DMS53 treated with DMSO at 0.1 percent for 48 hours (cell line): ENCODE measurements around the gene RFFL.

Experiments used
- DNase-seq: peaks from one replicate; lab custom pipeline; 2025; ENCODE audit not compliant: unreplicated experiment; lab: John Stamatoyannopoulos, UW

The RFFL gene

DNA sequence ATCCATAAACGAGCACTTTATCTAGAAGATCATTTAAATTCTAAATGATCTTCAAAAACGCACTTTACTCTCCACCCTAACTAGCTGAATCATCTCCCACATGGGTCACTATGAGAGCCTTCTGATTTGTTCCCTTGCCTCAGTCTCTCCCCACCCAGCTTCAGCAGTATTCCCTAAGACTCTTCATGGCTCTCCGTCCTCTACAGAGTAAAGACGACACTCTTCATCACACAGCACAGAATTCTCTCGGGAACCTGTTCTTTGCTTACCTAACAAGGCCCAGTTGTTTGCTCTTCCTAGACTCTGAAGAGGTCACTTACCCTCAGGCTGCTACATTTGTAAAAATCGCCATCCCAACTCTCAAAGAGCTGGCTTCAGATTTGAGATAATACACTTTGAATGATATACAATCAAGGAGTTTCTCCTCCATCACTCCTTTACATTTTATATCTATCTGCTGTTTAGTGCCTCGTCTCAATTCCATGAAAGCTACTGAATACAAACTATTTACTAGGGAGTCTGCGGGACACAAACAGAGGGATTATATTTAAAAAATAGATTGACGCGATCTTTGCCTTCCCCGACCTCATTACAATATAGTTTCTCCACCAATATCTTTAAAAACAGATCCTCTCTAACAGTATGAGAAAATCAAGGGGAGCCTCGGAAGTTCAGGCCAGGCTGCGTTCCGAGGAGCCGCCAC is 83.7 kb downstream of the RFFL start:
- no peak for DNase-seq

DNA sequence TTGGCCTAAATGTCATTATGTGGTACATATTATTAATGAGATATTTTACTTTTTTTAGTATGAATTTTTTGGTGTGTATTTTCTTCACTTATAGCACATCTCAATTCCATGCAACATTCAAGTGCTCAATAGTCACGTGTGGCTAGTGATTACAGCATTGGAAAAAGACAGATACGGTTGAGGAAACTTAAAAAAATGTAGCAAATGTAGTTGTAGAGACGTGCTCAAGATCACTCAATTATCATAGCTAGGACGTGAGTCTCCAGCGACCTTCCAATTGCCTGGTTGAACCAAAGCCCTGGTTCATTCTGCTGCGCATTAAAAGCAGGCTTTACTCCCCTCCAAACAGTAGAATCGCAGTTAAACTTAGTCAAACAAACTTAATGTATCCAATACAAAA is 84.4 kb downstream of the RFFL start:
- no peak for DNase-seq

DNA sequence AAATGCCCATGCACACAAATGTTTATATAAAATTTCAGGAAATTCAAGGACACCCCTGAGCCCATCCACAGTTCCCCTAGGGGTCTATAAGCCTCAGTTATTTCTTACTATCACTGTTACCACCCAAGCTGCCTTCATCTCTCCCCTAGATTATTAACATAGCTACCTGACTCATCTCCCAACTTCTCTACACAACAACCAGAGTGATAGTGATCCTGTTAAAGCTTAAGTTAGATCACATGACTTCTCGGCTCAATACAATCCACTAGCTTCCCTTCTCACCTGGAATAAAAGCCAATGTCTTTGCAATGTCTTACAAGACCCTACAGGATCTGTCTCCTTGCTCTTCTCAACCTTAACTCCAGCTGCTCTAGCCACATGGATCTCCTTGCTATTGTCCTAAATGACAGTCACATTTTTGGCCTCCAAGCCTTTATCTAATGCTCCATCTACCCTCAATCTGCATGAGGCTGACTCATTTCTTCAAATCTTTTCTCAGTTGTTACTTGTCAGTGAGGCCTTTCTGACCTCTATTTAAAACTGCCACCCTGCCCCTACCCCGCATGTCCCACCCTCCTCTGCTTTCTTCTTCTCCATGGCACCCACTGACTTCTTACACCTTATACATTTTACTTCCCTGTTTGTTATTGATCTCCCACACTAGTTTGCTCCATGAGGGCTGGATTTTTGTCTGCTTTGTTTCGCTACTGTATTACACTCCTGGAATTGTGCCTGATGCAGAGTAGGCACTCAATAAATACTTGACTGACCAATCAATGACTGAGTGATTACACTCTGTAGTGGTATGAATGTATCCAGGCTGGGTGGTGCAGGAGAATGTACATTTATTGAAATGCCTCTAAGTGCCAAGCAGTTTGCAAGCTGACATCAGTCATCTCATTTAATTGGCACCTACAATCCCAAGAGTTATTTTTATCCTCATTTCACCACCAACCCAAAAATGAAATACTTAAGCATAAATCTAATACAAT is 88.4 kb downstream of the RFFL start:
- DNase-seq = no peak

DNA sequence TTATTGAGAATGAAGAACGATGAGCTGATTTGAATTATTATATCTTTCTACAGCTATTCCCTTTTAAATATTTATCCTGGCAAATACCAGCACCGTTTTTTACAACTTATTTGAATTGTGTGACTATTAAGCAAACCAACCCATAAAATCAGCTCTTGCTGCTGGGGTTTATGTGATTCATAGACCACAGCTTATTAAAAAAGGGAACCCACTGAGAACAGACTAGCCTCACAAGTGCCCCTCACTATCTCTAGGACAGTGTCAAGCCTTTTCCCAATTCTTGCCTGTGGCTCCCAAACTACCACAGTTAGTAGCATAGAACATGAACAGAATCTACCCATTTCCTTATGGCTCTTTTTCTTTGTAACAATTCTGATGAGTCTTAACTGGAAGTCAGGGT is 89.3 kb downstream of the RFFL start:
- no peak for DNase-seq

DNA sequence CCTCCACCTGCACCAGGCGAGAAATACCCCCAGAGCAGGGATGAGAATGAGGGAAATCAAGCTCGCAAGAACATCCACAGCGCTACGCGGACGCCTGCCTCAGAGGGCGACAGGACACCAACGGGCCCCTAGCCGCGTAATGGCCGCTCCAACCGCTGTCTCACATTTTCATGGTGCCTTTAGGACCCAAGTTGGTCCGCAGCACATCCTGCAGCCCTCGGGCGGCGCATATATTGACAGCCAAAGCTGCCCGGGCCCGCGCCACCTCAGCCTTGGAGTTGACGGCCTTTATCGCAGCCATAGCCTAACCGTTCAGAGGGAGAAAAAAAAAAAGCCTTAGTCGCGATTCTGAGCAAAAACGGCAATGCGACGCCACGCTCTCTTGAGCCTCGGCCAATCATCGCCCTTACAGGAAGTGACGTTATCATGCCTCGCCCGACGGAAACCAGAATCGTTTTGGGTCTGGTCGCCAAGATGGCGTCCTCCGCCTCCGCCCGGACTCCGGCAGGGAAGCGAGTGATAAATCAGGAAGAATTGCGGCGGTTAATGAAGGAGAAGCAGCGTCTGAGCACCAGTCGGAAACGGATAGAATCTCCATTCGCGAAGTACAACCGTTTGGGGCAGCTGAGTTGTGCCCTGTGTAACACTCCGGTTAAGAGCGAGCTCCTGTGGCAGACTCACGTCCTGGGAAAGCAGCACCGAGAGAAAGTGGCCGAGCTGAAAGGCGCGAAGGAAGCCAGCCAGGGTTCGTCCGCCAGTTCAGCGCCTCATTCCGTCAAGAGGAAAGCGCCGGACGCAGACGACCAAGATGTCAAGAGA is 102.2 kb downstream of the RFFL start, which contains the start of the genes CCT6B and ZNF830:
Gene CCT6B, minus strand, starts transcription at position 368 of the 819 bp plus-strand sequence. Its CDS starts 67 bp downstream, at position 301.
Gene ZNF830, plus strand, starts transcription at position 448 of the 819 bp plus-strand sequence. Its CDS starts 27 bp downstream, at position 475.
- DNase-seq = peak; percentile 69

DNA sequence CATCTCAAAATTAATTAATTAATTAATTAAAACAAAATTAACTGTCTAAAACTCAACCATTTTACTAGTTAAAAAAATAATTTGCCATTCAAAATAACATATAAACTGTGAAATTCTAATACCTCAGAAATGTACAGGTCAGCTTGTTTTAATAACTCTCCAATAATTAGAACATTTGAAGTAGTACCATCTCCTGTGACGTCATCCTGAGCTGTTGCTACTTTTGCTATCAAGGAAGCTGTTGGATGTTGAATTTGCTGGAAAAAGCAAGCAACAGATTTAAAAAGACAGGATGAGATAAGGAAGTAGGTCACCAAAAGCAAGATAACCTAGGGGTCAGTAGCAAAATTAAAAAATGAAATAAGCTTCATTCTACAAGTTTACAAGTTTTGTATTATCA is 105.1 kb downstream of the RFFL start:
- DNase-seq = no peak
